Smooth muscle cell of the pulmonary artery (primary cell): Measurements from ENCODE around the gene FAM229A. TPM values are rescaled to one million over a fixed set of nuclear protein-coding genes. Genes with fewer than 3 reads are reported as not detected.

Experiments
- total RNA-seq: library from RNA; depleted of rRNA; stranded (reverse); fragments of >200 nt; gene quantifications from 2 replicates; pipeline ENCODE4 v1.2.3, GENCODE V29; 2014

The FAM229A gene, protein sequence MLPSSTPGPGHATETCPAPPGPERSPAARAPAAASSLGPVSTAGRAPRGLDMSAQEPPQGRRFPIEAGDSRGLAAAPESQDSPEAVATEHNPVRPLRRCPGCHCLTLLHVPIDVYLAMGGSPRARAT
- total RNA-seq: 0.98 and 1.1 TPM in 2 replicates

DNA sequence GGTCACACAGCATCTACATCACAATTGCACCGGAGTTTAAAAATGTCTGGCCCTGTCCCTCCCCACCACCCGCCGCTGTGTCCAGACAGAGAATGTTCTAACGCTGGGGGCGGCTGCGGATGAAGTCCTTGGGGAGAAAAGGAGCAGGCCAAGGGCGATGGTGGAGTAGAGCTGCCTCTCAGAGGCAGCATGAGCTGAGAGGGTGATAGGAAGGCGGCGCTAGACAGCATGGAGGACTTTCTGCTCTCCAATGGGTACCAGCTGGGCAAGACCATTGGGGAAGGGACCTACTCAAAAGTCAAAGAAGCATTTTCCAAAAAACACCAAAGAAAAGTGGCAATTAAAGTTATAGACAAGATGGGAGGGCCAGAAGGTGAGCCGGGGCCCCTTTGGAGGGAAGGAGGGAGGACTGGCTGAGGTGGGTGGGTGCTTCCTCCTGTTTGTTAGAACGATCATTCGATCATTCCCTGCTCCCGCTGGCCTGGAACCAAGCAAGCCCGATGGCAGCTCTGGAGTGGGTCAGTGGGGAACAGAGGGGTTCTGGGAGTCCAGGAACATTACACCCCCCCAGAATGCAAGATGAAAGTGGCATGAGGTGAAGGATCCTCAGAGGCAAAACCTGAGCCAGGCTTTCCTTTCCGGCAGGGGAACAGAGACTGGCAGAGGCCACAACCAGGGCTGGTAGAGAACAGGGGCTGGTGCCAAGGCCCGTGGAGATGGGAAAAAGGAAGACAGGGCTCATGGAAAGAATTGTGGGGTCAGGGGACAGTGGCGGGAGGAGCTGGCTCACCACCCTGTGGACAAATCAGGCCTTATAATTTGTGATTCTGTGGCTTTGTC is at the start of gene FAM229A, which contains the start of gene TSSK3:
Gene FAM229A, minus strand, starts transcription at position 12 of the 840 bp plus-strand sequence. CDS start 394 bp downstream, outside the sequence.
Gene TSSK3, plus strand, starts transcription at position 66 of the 840 bp plus-strand sequence. Its CDS starts 163 bp downstream, at position 229.

GRCh38 chr1:32394141-32394889 is 32.0 kb upstream of the FAM229A start, which contains the start of gene BSDC1:
TSS of gene BSDC1 (minus strand) at chr1:32394441. CDS start at chr1:32394414, 27 bp downstream.

GRCh38 chr1:32335790-32336590 is 26.3 kb downstream of the FAM229A start, which contains the start of gene MARCKSL1:
TSS of gene MARCKSL1 (minus strand) at chr1:32336233. CDS start at chr1:32336033, 200 bp downstream.

Other genes with a start within 250 kb of the FAM229A start
- 82.8 and 85.0 TPM in 2 replicates for gene TXLNA, start 182.8 kb downstream of the FAM229A start, total RNA-seq
- gene CCDC28B, start 161.9 kb downstream of the FAM229A start, total RNA-seq: 8.5 and 8.9 TPM in 2 replicates
- gene IQCC, start 156.8 kb downstream of the FAM229A start, total RNA-seq: 1.4 and 1.7 TPM in 2 replicates
- gene DCDC2B, start 153.4 kb downstream of the FAM229A start, total RNA-seq: not detected in 2 replicates
- 19.1 and 24.2 TPM in 2 replicates for gene TMEM234, start 140.1 kb downstream of the FAM229A start, total RNA-seq
- gene EIF3I, start 140.1 kb downstream of the FAM229A start, total RNA-seq: 227 and 240 TPM in 2 replicates
- 0.98 and 2.3 TPM in 2 replicates for gene FAM167B, start 115.3 kb downstream of the FAM229A start, total RNA-seq
- gene LCK, start 111.2 kb downstream of the FAM229A start, total RNA-seq: not detected in 2 replicates
- gene HDAC1, start 70.4 kb downstream of the FAM229A start, total RNA-seq: 67.1 and 74.5 TPM in 2 replicates
- 15.4 and 25.0 TPM in 2 replicates for gene MARCKSL1, start 26.3 kb downstream of the FAM229A start, total RNA-seq
- gene TSSK3, start 54 bp upstream of the FAM229A start, total RNA-seq: 0.13 and 0.17 TPM in 2 replicates
- 68.2 and 68.3 TPM in 2 replicates for gene BSDC1, start 32.0 kb upstream of the FAM229A start, total RNA-seq
- gene ZBTB8B, start 102.6 kb upstream of the FAM229A start, total RNA-seq: 0.07 TPM in 2 replicates
- 6.9 and 7.2 TPM in 2 replicates for gene ZBTB8A, start 176.9 kb upstream of the FAM229A start, total RNA-seq